Neutrophil (primary cell): ENCODE data around the gene RCAN1.

Experiments used
- H3K27ac ChIP-seq: fragments of 200-600 bp; sonication (generic); 2 replicates; pipeline ENCODE4 v1.5.1; 2016; ENCODE audit warnings: mild to moderate bottlenecking, moderate library complexity
- H3K27me3 ChIP-seq: fragments of 200-600 bp; sonication (generic); 2 replicates; pipeline ENCODE4 v1.6.0; 2016; ENCODE audit warnings: mild to moderate bottlenecking
- H3K36me3 ChIP-seq: fragments of 200-600 bp; sonication (generic); 2 replicates; pipeline ENCODE4 v1.5.1; 2017
- H3K4me1 ChIP-seq, 2 experiments: fragments of 200-600 bp in 1 of 2; sonication (generic) in 1 of 2; 1 replicate in 1 of 2; 2 replicates in 1 of 2; pipeline versions ENCODE4 v1.5.1 to v1.6.1; 2013 to 2016; ENCODE audit warnings: low read depth in 1 of 2, low read length in 1 of 2, mild to moderate bottlenecking in 1 of 2, moderate library complexity in 1 of 2; ENCODE audit not compliant: control insufficient read depth in 1 of 2, insufficient read depth in 1 of 2
- H3K4me3 ChIP-seq, 2 experiments: fragments of 200-600 bp in 1 of 2; sonication (generic) in 1 of 2; 1 replicate in 1 of 2; 2 replicates in 1 of 2; pipeline ENCODE4 v1.5.1; 2013 to 2016; ENCODE audit warnings: low read depth in 1 of 2, low read length in 1 of 2, mild to moderate bottlenecking in 1 of 2, moderate library complexity in 1 of 2
- H3K9me3 ChIP-seq: fragments of 200-600 bp; sonication (generic); 2 replicates; pipeline ENCODE4 v1.5.1; 2016
- CTCF ChIP-seq: fragments of 200-600 bp; sonication (generic); IDR thresholded peaks from 2 replicates; pipeline ENCODE4 v1.5.1; 2016; ENCODE audit warnings: antibody characterized with exemption

RCAN1 gene

GRCh38 chr21:34621434-34622350 lies 6.8 kb upstream of the RCAN1 start:
- Histone ChIP-seq H3K4me3 (no peak overlapping the region), H3K27ac (no peak overlapping the region), H3K4me1 (peaks cover 12 to 13% of the 10 kb centered on the region in 2 experiments), H3K9me3 (no peaks in the 10 kb centered on the region), H3K36me3 (no peaks in the 10 kb centered on the region), H3K27me3 (no peaks in the 10 kb centered on the region)
- TF ChIP-seq CTCF: no peak

GRCh38 chr21:34619841-34620665 lies 5.1 kb upstream of the RCAN1 start:
- H3K27me3 ChIP-seq: no peaks in the 10 kb centered on the region
- H3K27ac ChIP-seq: no peak overlapping the region
- TF ChIP-seq CTCF: no peak
- H3K4me1 ChIP-seq: peaks cover 18 to 19% of the 10 kb centered on the region in 2 experiments
- no peaks in the 10 kb centered on the region for H3K36me3 ChIP-seq
- H3K4me3 ChIP-seq: no peak overlapping the region
- no peaks in the 10 kb centered on the region for H3K9me3 ChIP-seq

- no peak for TF ChIP-seq CTCF
- Histone ChIP-seq H3K4me3 (no peak overlapping the region), H3K4me1 (peaks cover 23% of the 10 kb centered on the region in 2 experiments), H3K27me3 (peaks cover 5% of the 10 kb centered on the region), H3K9me3 (no peaks in the 10 kb centered on the region), H3K27ac (no peak overlapping the region), H3K36me3 (no peaks in the 10 kb centered on the region)
These were observed 4.0 kb upstream of the RCAN1 start for GRCh38 chr21:34618941-34619340.

- Histone ChIP-seq H3K9me3 (no peaks in the 10 kb centered on the region), H3K27ac (no peak overlapping the region), H3K4me3 (no peak overlapping the region), H3K27me3 (peaks cover 10% of the 10 kb centered on the region), H3K36me3 (no peaks in the 10 kb centered on the region), H3K4me1 (peaks cover 26 to 30% of the 10 kb centered on the region in 2 experiments)
- no peak for TF ChIP-seq CTCF
These were observed 2.9 kb upstream of the RCAN1 start for GRCh38 chr21:34617753-34618339.

- peak overlapping the region; percentile 73 to 77 for H3K4me3 ChIP-seq
- H3K27me3 ChIP-seq: peaks cover 10% of the 10 kb centered on the region
- H3K36me3 ChIP-seq: no peaks in the 10 kb centered on the region
- no peaks in the 10 kb centered on the region for H3K9me3 ChIP-seq
- H3K27ac ChIP-seq: peak overlapping the region; percentile 92
- TF ChIP-seq CTCF: no peak
- peaks cover 26 to 33% of the 10 kb centered on the region in 2 experiments for H3K4me1 ChIP-seq
These were observed 538 bp upstream of the RCAN1 start for GRCh38 chr21:34615487-34615814.
